SU-DHL-6 (cell line): ENCODE measurements around the gene CLN6.

Experiments
- CTCF ChIP-seq: fragments of 200-600 bp; sonication (generic); IDR thresholded peaks from one replicate; pipeline ENCODE4 v1.5.1; 2017; ENCODE audit warnings: antibody characterized with exemption, mild to moderate bottlenecking, low read length, moderate library complexity; ENCODE audit not compliant: insufficient read depth, poor library complexity, severe bottlenecking
- EZH2phosphoT487 ChIP-seq: fragments of 200-600 bp; sonication (generic), shearing (Covaris generic); conservative IDR thresholded peaks from 2 replicates; pipeline ENCODE4 v1.6.1; 2018; ENCODE audit warnings: mild to moderate bottlenecking, antibody characterized with exemption, low read length, moderate library complexity, mixed read lengths

DNA sequence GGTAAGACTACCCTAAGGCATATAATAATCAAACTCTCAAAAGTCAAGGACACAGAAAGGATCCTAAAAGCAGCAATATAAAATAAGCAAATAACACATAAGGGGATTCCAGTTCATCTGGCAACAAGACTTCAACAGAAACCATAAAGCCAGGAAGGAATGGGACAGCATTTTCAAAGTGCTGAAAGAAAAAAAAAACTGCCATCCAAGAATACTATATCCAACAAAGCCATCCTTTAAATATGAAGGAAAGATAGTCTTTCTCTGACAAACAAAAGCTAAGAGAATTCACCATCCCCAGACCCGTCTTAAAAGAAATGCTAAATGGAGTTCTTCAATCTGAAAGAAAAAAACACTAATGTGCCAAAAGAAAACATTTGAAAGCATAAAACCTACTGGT, 14.7 kb upstream of the CLN6 start:
- TF ChIP-seq CTCF (no peak), EZH2phosphoT487 (no peak)
